Mucosa of rectum (tissue), 2 donors: ENCODE measurements around the gene DGAT2.

Source experiments
- H3K27ac ChIP-seq, 2 donors: one replicate each; pipeline ENCODE4 v1.7.0; 2013; ENCODE audit warnings: inconsistent platforms in 2 of 2, low read depth in 2 of 2, low read length in 2 of 2
- H3K27me3 ChIP-seq, 2 donors: one replicate each; pipeline ENCODE4 v1.7.0; 2013; ENCODE audit warnings: low read length in 2 of 2; ENCODE audit not compliant: control insufficient read depth in 2 of 2, insufficient read depth in 2 of 2
- H3K36me3 ChIP-seq, 2 donors: one replicate each; pipeline ENCODE4 v1.7.0; 2013; ENCODE audit warnings: low read length in 2 of 2; ENCODE audit not compliant: control insufficient read depth in 2 of 2, insufficient read depth in 2 of 2
- H3K4me1 ChIP-seq, 2 donors: one replicate each; pipeline ENCODE4 v1.7.0; 2013; ENCODE audit warnings: low read length in 2 of 2, mild to moderate bottlenecking in 1 of 2; ENCODE audit not compliant: control insufficient read depth in 2 of 2, insufficient read depth in 2 of 2
- H3K4me3 ChIP-seq, 2 donors: one replicate each; pipeline ENCODE4 v1.7.0; 2013; ENCODE audit warnings: low read length in 2 of 2
- H3K9ac ChIP-seq, 2 donors: one replicate each; pipeline ENCODE4 v1.7.0; 2013; ENCODE audit warnings: low read length in 2 of 2, low read depth in 1 of 2, mild to moderate bottlenecking in 1 of 2
- H3K9me3 ChIP-seq, 2 donors: one replicate each; pipeline ENCODE4 v1.7.0; 2013; ENCODE audit warnings: low read length in 2 of 2; ENCODE audit not compliant: control insufficient read depth in 2 of 2
- donor health status: healthy.
- donor health status: Normal muscosa, but diverticular disease.

Gene DGAT2, protein sequence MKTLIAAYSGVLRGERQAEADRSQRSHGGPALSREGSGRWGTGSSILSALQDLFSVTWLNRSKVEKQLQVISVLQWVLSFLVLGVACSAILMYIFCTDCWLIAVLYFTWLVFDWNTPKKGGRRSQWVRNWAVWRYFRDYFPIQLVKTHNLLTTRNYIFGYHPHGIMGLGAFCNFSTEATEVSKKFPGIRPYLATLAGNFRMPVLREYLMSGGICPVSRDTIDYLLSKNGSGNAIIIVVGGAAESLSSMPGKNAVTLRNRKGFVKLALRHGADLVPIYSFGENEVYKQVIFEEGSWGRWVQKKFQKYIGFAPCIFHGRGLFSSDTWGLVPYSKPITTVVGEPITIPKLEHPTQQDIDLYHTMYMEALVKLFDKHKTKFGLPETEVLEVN

DNA sequence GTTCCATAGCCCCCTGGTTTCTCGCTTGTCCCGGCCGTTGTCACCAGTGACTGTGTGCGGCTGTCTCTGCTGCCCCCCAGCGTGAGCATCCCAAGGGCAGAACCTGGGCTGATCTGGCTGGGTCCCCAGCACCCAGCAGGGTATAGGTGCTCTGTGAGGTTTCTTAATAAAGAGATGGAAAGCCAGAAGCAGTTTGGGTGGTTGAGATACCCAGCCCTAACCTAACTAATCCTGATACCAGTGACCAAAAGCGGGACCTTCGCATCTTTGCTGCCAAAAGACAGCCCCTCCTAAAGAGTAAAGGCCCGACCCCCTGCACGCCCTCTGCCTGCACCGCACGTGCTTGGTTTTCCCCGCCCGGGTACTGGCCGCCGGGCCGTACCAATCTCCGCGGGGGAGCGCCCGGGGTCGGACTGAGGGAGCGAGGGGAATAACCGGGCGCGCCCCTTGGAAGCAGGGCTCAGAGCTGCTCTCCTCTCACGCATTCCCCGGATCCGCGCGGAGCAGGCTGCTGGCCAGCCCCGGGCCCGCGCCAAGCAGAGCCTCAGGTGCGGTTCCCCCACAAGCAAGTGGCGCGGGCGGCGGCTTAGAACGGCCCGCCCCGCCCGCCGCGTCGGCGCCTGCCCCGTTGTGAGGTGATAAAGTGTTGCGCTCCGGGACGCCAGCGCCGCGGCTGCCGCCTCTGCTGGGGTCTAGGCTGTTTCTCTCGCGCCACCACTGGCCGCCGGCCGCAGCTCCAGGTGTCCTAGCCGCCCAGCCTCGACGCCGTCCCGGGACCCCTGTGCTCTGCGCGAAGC, at the start of gene DGAT2:
Gene DGAT2 (plus strand): TSS at position 667 of the 797 bp plus-strand sequence. CDS start 214 bp downstream, outside the sequence.
- Histone ChIP-seq H3K9me3 (no peaks in the 10 kb centered on the region), H3K36me3 (no peaks in the 10 kb centered on the region), H3K27ac (no peak within 1 kb of the TSS), H3K4me1 (peaks cover 10 to 12% of the 10 kb centered on the region in 2 donors), H3K9ac (peak within 1 kb of the TSS; percentile 24 to 64), H3K4me3 (peak within 1 kb of the TSS; percentile 57 to 62), H3K27me3 (peaks cover 0 to 3% of the 10 kb centered on the region in 2 donors)

DNA sequence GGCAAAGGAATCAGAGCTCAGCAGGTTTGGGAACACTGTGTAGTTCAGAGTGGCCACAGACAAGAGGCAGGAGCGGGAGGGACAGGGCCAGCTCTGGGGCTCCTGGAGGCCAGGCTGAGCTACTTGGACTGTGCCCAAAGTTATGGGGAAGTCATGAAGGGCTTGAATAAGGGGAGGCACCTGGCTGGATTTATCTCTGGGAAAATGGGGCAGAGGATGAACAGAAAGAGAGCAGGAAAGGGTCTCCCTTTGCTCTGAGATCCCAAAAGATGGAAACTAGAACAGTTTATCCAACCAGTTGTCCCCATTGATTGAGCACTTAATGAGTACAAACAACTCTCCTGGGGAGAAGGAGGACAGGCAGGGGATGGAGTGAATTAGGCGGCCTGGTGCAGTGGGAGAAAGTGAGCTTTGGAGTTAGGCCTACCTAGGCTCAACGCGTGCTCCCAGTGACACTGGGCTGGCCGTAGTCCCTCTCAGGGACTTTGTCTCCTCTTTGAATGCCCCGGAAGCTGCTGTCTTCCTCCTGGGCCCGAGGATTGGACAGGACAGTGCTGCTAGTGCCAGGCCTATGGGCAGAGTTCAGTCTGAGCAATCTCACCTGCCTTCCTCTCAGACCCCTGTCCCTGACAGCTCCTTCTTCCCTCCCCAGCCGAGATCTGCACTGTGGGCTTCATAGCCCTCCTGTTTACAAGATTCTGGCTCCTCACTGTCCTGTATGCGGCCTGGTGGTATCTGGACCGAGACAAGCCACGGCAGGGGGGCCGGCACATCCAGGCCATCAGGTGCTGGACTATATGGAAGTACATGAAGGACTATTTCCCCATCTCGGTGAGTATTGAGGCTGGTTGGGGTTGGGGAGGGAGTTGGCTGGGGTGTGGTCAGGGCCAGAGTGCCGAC, 49.0 kb upstream of the DGAT2 start:
- no peaks in the 10 kb centered on the region for H3K27me3 ChIP-seq
- peak overlapping the region; percentile 70 to 79 for H3K9ac ChIP-seq
- no peaks in the 10 kb centered on the region for H3K9me3 ChIP-seq
- peak overlapping the region; percentile 61 to 83 for H3K4me3 ChIP-seq
- peak overlapping the region; percentile 93 to 94 for H3K27ac ChIP-seq
- H3K36me3 ChIP-seq, result peaks cover 0 to 18% of the 10 kb centered on the region in 2 donors
- H3K4me1 ChIP-seq, result peaks cover 58 to 60% of the 10 kb centered on the region in 2 donors

DNA sequence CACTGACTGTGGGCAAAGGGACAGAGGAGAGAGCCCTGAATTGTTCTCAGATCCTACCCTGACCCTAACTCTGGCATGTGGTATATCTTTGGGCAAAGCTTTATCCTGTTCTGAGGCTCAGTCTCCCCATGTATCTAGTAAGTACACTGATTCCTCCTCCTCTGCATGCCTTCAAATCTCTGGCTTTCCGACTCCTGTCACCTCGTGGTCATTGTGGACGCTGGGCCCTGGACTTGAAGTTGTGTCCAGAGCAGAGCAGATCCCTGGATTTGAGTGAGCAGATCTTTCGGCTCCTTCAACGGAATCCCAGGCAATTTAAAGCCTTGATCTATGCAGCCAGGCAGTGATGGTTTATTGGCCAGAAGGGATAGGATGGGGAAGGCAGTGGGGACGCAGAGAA, 47.9 kb upstream of the DGAT2 start:
- H3K27me3 ChIP-seq, result no peaks in the 10 kb centered on the region
- peak overlapping the region in 1 of 2 donors; percentile 79 for H3K9ac ChIP-seq
- H3K36me3 ChIP-seq, result peaks cover 0 to 23% of the 10 kb centered on the region in 2 donors
- H3K4me1 ChIP-seq, result peaks cover 58 to 60% of the 10 kb centered on the region in 2 donors
- H3K27ac ChIP-seq, result peak overlapping the region; percentile 93 to 94
- H3K9me3 ChIP-seq, result no peaks in the 10 kb centered on the region
- H3K4me3 ChIP-seq, result peak overlapping the region in 1 of 2 donors; percentile 83

DNA sequence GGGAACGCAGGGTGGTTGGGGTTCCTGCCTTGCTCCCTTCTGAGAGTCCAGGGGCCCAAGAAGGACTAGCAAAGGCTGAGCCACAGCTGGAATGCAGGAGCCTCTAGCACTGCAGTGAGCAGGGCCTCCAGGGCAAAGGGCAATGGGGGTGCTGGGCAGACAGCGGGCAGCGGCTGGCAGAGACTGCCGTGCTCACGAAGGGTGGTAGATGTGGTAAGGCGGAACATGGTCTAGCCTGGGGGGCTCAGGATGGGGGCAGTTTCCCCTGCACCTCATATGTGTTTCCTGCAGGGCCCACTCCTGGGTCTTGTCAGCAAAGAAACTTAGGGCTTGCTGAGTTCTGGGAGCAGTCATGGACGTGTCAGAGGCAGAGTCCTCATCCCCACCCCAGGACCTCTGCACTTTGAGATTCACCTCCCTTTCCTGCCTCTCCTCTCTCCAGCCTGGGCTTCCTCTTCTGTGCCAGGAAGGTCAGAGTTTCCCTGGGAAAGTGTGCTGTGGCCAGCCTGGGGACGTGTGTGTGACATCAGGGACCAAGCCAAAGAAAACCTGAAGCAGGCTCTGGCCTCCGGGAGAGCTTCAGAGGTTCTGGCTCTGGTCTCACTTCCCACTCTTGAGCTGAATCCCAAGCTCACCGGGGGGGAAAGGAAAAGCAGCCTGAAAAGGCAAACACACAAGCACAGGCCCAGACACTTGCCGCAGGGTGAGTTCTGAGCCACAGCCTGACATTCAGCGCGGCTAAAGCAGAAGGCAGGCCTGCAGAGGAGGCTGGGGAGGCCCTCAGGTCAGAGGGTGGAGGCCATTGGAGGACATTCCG, 46.5 kb upstream of the DGAT2 start:
- Histone ChIP-seq H3K9me3 (no peaks in the 10 kb centered on the region), H3K27ac (peak overlapping the region; percentile 79 to 94), H3K4me1 (peaks cover 45 to 46% of the 10 kb centered on the region in 2 donors), H3K27me3 (no peaks in the 10 kb centered on the region), H3K4me3 (peak overlapping the region; percentile 13 to 25), H3K9ac (peak overlapping the region; percentile 41 to 58), H3K36me3 (peaks cover 7 to 32% of the 10 kb centered on the region in 2 donors)

DNA sequence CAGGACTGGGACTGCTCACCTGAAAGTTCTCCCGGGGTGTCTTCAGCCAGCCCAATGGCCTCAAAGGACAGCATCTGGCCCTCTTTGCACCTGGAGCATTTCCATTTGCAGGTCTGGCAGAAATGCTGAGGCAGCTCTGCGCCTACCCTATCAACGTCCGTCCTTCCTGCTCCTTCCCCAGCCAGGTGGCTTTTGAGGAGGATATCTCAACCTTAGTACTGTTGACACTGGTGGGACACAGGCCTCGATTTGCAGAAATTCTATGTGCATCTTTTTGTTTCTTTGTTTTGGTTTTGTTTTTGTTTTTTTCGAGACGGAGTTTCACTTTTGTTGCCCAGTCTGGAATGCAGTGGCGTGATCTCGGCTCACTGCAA, 45.9 kb upstream of the DGAT2 start:
- no peaks in the 10 kb centered on the region for H3K9me3 ChIP-seq
- peaks cover 40 to 42% of the 10 kb centered on the region in 2 donors for H3K4me1 ChIP-seq
- H3K36me3 ChIP-seq, result peaks cover 13 to 38% of the 10 kb centered on the region in 2 donors
- no peaks in the 10 kb centered on the region for H3K27me3 ChIP-seq
- H3K9ac ChIP-seq, result peak overlapping the region; percentile 41 to 58
- H3K4me3 ChIP-seq, result peak overlapping the region in 1 of 2 donors; percentile 13
- peak overlapping the region; percentile 79 to 94 for H3K27ac ChIP-seq

DNA sequence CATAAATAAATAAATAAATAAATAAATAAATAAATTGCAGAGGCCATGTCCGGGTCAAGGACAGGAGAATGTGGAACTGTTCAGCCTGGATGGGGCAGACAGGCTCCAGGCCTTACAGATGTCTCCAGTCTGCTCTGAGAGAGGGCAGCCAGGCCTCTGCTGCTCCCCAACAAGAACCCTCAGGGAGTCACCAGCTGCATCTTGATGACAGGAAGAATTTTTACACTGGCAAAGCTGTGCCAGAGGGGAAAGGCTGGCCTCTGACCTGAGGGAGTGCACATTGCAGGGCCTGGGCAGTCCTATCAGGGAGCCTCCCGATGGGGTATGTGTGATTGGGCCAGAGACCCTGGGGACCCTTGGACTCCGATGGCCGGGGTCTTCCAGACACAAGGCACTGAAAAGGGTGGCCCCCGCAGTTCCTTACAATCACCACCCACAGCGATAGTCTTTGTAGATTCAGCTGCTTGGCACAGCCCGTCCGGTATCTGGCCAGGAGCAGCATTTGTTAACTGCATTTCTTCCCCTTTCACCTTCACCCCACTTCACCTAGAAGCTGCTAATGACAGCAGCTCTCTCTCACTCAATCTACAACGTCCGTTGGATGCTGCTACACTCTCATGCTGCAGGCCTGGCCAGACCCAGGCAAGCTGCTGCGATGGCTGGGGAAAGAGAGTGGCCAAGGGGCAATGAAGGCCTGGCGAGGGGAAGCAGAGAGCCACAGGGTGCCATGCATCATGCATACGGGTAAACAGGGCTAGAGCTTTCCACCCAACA, 42.8 kb upstream of the DGAT2 start:
- Histone ChIP-seq H3K4me3 (no peak overlapping the region), H3K9me3 (no peaks in the 10 kb centered on the region), H3K27me3 (no peaks in the 10 kb centered on the region), H3K9ac (no peak overlapping the region), H3K36me3 (peaks cover 28 to 48% of the 10 kb centered on the region in 2 donors), H3K4me1 (peaks cover 17 to 23% of the 10 kb centered on the region in 2 donors), H3K27ac (no peak overlapping the region)

DNA sequence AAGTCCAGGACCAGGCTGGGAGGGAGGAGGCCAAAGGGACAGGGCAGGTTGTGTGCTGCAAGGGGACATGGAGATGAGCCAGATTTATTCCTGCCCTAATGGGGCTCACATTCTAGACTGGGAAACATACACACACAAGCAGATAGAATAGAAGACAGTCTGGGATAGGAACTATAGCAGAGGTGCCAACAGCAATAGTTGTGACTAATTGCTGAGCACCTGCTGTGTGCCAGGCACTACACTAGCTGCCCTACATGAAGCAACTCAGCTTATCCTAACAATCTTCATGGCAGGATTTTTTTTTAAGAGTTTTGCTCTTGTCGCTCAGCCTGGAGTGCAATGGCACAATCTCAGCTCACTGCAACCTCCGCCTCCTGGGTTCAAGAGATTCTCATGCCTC, 39.6 kb upstream of the DGAT2 start:
- H3K9me3 ChIP-seq, result no peaks in the 10 kb centered on the region
- H3K27ac ChIP-seq, result no peak overlapping the region
- H3K36me3 ChIP-seq, result peaks cover 39 to 48% of the 10 kb centered on the region in 2 donors
- H3K9ac ChIP-seq, result no peak overlapping the region
- H3K4me3 ChIP-seq, result no peak overlapping the region
- H3K27me3 ChIP-seq, result no peaks in the 10 kb centered on the region
- peaks cover 0 to 15% of the 10 kb centered on the region in 2 donors for H3K4me1 ChIP-seq

DNA sequence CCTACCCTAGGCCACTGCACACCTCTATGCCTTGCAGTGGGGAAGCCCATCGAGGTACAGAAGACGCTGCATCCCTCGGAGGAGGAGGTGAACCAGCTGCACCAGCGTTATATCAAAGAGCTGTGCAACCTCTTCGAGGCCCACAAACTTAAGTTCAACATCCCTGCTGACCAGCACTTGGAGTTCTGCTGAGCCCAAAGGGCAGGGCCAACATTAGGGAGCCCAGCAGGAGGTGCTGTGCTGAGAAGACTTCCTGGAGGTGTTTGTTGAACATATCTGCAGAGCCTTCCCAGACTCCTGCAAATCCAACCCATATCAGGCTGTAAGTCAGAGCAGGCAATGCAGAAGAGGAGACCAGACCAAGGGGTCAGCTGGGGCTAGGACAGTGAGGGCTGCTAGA, 37.5 kb upstream of the DGAT2 start:
- Histone ChIP-seq H3K27me3 (no peaks in the 10 kb centered on the region), H3K27ac (no peak overlapping the region), H3K4me3 (no peak overlapping the region), H3K9me3 (no peaks in the 10 kb centered on the region), H3K9ac (no peak overlapping the region), H3K4me1 (peaks cover 4 to 24% of the 10 kb centered on the region in 2 donors), H3K36me3 (peaks cover 34 to 35% of the 10 kb centered on the region in 2 donors)
